HCT116 (cell line): ENCODE measurements around the gene TPMT. TPM values are rescaled to one million over a fixed set of nuclear protein-coding genes. Genes with fewer than 3 reads are reported as not detected.

Source experiments
- ATAC-seq: fragments of 200-7000 bp; cut with Tn5 transposase; 2 replicates; pipeline ENCODE4 v1.9.1; 2020; ENCODE audit warnings: mild to moderate bottlenecking, moderate library complexity
- BruUV-seq: library from RNA; stranded (reverse); fragments of 400-500 nt; replicated peaks from 2 replicates; lab custom pipeline; 2021; lab: Mats Ljungman, UMichigan
- CTCF ChIA-PET: fragments of 300-600 bp; sonication (Branson Sonifier 250); formaldehyde crosslinking; loops from one replicate; lab custom pipeline; 2021; ENCODE audit warnings: antibody characterized with exemption; lab: Charles Lee
- POLR2A ChIA-PET: fragments of 300-600, 350-600 bp; sonication (Branson Sonifier 250); formaldehyde crosslinking; loops from one replicate; lab custom pipeline; 2021; ENCODE audit warnings: antibody characterized with exemption; lab: Charles Lee
- RAD21 ChIA-PET, 2 experiments: fragments of 300-600 bp; sonication (Branson Sonifier 250); formaldehyde crosslinking; loops; one replicate each; lab custom pipeline; 2023; ENCODE audit warnings: low total read pairs in 2 of 2; ENCODE audit not compliant: uncharacterized antibody in 2 of 2, unreplicated experiment in 2 of 2, low non-redundant PET in 1 of 2; lab: Charles Lee
- DNase-seq: peaks from one replicate; pipeline ENCODE4 v3.0.0-alpha.2; 2010; ENCODE audit warnings: low read depth, low spot score
- H2AFZ ChIP-seq: fragments of 200-600 bp; shearing (Covaris generic), sonication (generic); 2 replicates; pipeline ENCODE4 v1.6.1; 2017; ENCODE audit warnings: low read depth, mixed run types, mixed read lengths, antibody characterized with exemption, low read length; ENCODE audit not compliant: poor library complexity, severe bottlenecking
- H3K27ac ChIP-seq: 2 replicates; pipeline ENCODE4 v1.5.1; 2012; ENCODE audit warnings: low read depth, low read length
- H3K27me3 ChIP-seq: fragments of 200-600 bp; sonication (generic); 2 replicates; pipeline ENCODE4 v1.6.1; 2016; ENCODE audit warnings: mixed run types, low read length, mixed read lengths; ENCODE audit not compliant: insufficient read depth
- H3K36me3 ChIP-seq, 2 experiments: fragments of 200-500 bp in 1 of 2; fragments of 200-600 bp in 1 of 2; sonication (Bioruptor generic) in 1 of 2; sonication (generic) in 1 of 2; 2 replicates each; pipeline versions ENCODE4 v1.5.1 to v1.6.1; 2014 to 2016; ENCODE audit warnings: low read length in 2 of 2, inconsistent platforms in 1 of 2, mixed read lengths in 1 of 2, mixed run types in 1 of 2; ENCODE audit not compliant: insufficient read depth in 2 of 2, control insufficient read depth in 1 of 2
- H3K4me1 ChIP-seq, 2 experiments: fragments of 200-600 bp in 1 of 2; sonication (generic) in 1 of 2; 2 replicates each; pipeline versions ENCODE4 v1.5.1 to v1.6.1; 2012 to 2017; ENCODE audit warnings: low read length in 2 of 2, inconsistent platforms in 1 of 2, mild to moderate bottlenecking in 1 of 2, mixed read lengths in 1 of 2, mixed run types in 1 of 2, moderate library complexity in 1 of 2; ENCODE audit not compliant: insufficient read depth in 2 of 2, control insufficient read depth in 1 of 2
- H3K4me2 ChIP-seq: fragments of 200-600 bp; sonication (generic); 2 replicates; pipeline ENCODE4 v1.6.1; 2017; ENCODE audit warnings: mixed run types, low read length, mixed read lengths
- H3K4me3 ChIP-seq, 2 experiments: fragments of 200-600 bp in 1 of 2; sonication (generic) in 1 of 2; replicated peaks in 1 of 2; 2 replicates each; pipeline ENCODE4 v1.5.1; 2011 to 2016; ENCODE audit warnings: low read length in 2 of 2, control low read depth in 1 of 2, low read depth in 1 of 2, mild to moderate bottlenecking in 1 of 2, mixed read lengths in 1 of 2, mixed run types in 1 of 2
- H3K79me2 ChIP-seq: fragments of 200-600 bp; sonication (generic); 2 replicates; pipeline ENCODE4 v1.6.1; 2017; ENCODE audit warnings: mild to moderate bottlenecking, mixed run types, low read length, moderate library complexity, mixed read lengths; ENCODE audit not compliant: insufficient read depth
- H3K9ac ChIP-seq: fragments of 200-600 bp; sonication (generic); 2 replicates; pipeline ENCODE4 v1.6.1; 2016; ENCODE audit warnings: low read length, mixed read lengths
- H3K9me2 ChIP-seq: fragments of 200-600 bp; sonication (generic), shearing (Covaris generic); 2 replicates; pipeline ENCODE4 v1.6.1; 2017; ENCODE audit warnings: mixed run types, mild to moderate bottlenecking, moderate library complexity; ENCODE audit not compliant: insufficient read depth
- H3K9me3 ChIP-seq, 2 experiments: fragments of 200-500 bp in 1 of 2; fragments of 200-600 bp in 1 of 2; sonication (Bioruptor generic) in 1 of 2; sonication (generic) in 1 of 2; 2 replicates each; pipeline ENCODE4 v1.6.1; 2014 to 2017; ENCODE audit warnings: low read length in 2 of 2, mixed read lengths in 2 of 2, inconsistent platforms in 1 of 2, low read depth in 1 of 2, mild to moderate bottlenecking in 1 of 2, mixed run types in 1 of 2, moderate library complexity in 1 of 2; ENCODE audit not compliant: control insufficient read depth in 1 of 2, insufficient read depth in 1 of 2
- H4K20me1 ChIP-seq: fragments of 200-600 bp; sonication (generic), shearing (Covaris generic); 2 replicates; pipeline ENCODE4 v1.6.1; 2017; ENCODE audit warnings: mixed run types, mild to moderate bottlenecking, moderate library complexity; ENCODE audit not compliant: insufficient read depth
- ATF3 ChIP-seq: IDR thresholded peaks from 2 replicates; pipeline ENCODE4 v1.6.1; 2012
- CBX3 ChIP-seq: IDR thresholded peaks from 2 replicates; pipeline ENCODE4 v1.6.1; 2012; ENCODE audit warnings: low read depth
- CEBPB ChIP-seq: IDR thresholded peaks from 2 replicates; pipeline ENCODE4 v1.6.1; 2012; ENCODE audit warnings: low read depth
- EGR1 ChIP-seq: IDR thresholded peaks from 2 replicates; pipeline ENCODE4 v1.6.1; 2012; ENCODE audit warnings: low read depth
- ELF1 ChIP-seq: IDR thresholded peaks from 2 replicates; pipeline ENCODE4 v1.6.1; 2012; ENCODE audit warnings: low read depth, borderline replicate concordance
- EZH2 ChIP-seq: fragments of 200-600 bp; sonication (generic); IDR thresholded peaks from 2 replicates; pipeline ENCODE4 v1.6.1; 2017; ENCODE audit warnings: antibody characterized with exemption, mixed run types
- EZH2phosphoT487 ChIP-seq: fragments of 200-600 bp; IDR thresholded peaks from 2 replicates; pipeline ENCODE4 v1.6.1; 2018; ENCODE audit warnings: antibody characterized with exemption, borderline replicate concordance
- FOSL1 ChIP-seq: IDR thresholded peaks from 2 replicates; pipeline ENCODE4 v1.6.1; 2012; ENCODE audit warnings: low read depth
- JUND ChIP-seq: IDR thresholded peaks from 2 replicates; pipeline ENCODE4 v1.6.1; 2012
- POLR2A ChIP-seq: IDR thresholded peaks from 2 replicates; pipeline ENCODE4 v1.7.0; 2011; ENCODE audit warnings: borderline replicate concordance; ENCODE audit not compliant: insufficient read depth, insufficient read length; ENCODE audit errors: extremely low read depth
- POLR2AphosphoS5 ChIP-seq: IDR thresholded peaks from 2 replicates; pipeline ENCODE4 v1.6.1; 2011; ENCODE audit warnings: mild to moderate bottlenecking, low read depth, low read length, moderate library complexity
- RAD21 ChIP-seq: IDR thresholded peaks from 2 replicates; pipeline ENCODE4 v1.6.1; 2012; ENCODE audit warnings: low read depth, mild to moderate bottlenecking
- REST ChIP-seq: IDR thresholded peaks from 2 replicates; pipeline ENCODE4 v1.6.1; 2012; ENCODE audit warnings: low read depth
- SIN3A ChIP-seq: IDR thresholded peaks from 2 replicates; pipeline ENCODE4 v1.6.1; 2012; ENCODE audit warnings: low read depth
- SP1 ChIP-seq: IDR thresholded peaks from 2 replicates; pipeline ENCODE4 v1.6.1; 2012; ENCODE audit warnings: low read depth
- SRF ChIP-seq: IDR thresholded peaks from 2 replicates; pipeline ENCODE4 v1.6.1; 2012; ENCODE audit warnings: low read depth
- TCF7L2 ChIP-seq: IDR thresholded peaks from 2 replicates; pipeline ENCODE4 v1.7.0; 2011; ENCODE audit warnings: borderline replicate concordance, inconsistent platforms; ENCODE audit not compliant: insufficient read depth, insufficient read length; ENCODE audit errors: extremely low read depth
- YY1 ChIP-seq: IDR thresholded peaks from 2 replicates; pipeline ENCODE4 v1.6.1; 2011; ENCODE audit warnings: low read length, low read depth, moderate library complexity, mild to moderate bottlenecking; ENCODE audit not compliant: insufficient replicate concordance; ENCODE audit errors: extremely low read depth
- ZBTB33 ChIP-seq: IDR thresholded peaks from 2 replicates; pipeline ENCODE4 v1.6.1; 2011; ENCODE audit warnings: mild to moderate bottlenecking, low read length, moderate library complexity; ENCODE audit not compliant: insufficient replicate concordance; ENCODE audit errors: extremely low read depth
- ZFX ChIP-seq: fragments of 450-650 bp; IDR thresholded peaks from 2 replicates; pipeline ENCODE4 v1.6.1; 2017
- ZNF274 ChIP-seq: fragments of 200-500 bp; sonication (Bioruptor generic); IDR thresholded peaks from 2 replicates; pipeline ENCODE4 v1.6.1; 2014; ENCODE audit warnings: mild to moderate bottlenecking, low read depth, low read length, inconsistent platforms
- intact Hi-C: fragments of 100-400 bp; cut with micrococcal nuclease; formaldehyde crosslinking; loops from 2 replicates; pipeline ENCODE4 v1.10.0; 2022
- total RNA-seq: library from RNA; stranded (reverse); gene quantifications from one replicate; pipeline ENCODE4 v1.2.1, GENCODE V29; 2021; ENCODE audit not compliant: unreplicated experiment
- TF ChIP-seq, protein P1 (sequence below): IDR thresholded peaks from 2 replicates; pipeline ENCODE4 v1.6.1; 2012

The TPMT gene
- total RNA-seq, 1 experiment from 2014 or later = 10.1 TPM

DNA sequence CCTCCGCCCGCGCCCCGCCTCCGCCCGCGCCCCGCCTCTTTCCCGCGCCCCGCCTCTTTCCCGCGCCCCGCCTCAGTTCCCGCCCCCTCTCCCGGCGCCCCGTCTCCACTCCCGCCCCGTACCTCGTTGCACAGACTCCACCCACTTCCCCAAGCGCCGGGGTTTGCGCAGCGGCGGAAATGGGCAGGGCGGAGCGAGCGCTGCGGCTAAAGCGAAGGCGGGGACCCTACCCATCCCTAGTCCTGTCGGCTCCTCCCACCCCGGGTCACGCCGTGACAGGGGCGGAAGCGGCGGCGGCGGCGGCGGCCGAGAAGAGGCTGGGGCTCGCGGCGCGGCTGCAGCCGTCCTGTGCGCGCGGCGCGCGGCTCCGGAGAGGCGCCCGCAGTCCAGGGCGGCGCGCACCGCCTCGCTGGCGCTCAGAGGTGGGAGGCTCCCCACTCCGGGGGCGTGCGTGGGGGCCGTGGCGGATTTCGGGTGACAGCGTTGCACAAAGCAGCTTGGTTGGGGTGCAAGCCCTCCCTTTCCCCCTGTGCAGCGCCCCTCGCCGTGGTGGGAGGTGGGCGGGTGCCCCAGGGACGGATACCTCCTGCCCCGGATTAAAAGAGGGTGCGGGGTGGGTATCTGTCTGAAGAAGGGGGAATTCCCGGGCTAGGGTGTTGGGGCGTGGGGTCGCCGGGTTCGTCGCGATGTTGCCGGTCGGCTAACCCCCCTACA is 430 bp upstream of the TPMT start, which contains the start of gene KDM1B:
TSS of gene KDM1B (plus strand) at position 273 of the 714 bp plus-strand sequence. CDS start 4,474 bp downstream, outside the sequence.
- no TSS peak for BruUV-seq
- intact Hi-C loops = loop anchor here (2.0 kb wide), 1 partner anchor 291 kb away; no protein-coding TSS in a partner anchor
- H3K4me2 ChIP-seq = peak within 1 kb of the TSS; percentile 92
- TF ChIP-seq EZH2phosphoT487 (no peak), RAD21 (no peak), ATF3 (no peak), ZFX (no peak), POLR2A (no peak), REST (no peak), POLR2AphosphoS5 (peak; percentile 45; the same call in 1 of the 2 replicates), ZBTB33 (no peak), TCF7L2 (no peak), ZNF274 (no peak), JUND (no peak), CBX3 (no peak), SP1 (peak; percentile 66), EZH2 (no peak), FOSL1 (no peak), SIN3A (peak; percentile 13; the same call in 1 of the 2 replicates), CEBPB (no peak), ELF1 (no peak), EGR1 (peak; percentile 53; the same call in 1 of the 2 replicates), SRF (no peak), YY1 (no peak)
- TF ChIP-seq, protein P1, sequence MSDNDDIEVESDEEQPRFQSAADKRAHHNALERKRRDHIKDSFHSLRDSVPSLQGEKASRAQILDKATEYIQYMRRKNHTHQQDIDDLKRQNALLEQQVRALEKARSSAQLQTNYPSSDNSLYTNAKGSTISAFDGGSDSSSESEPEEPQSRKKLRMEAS = peak; percentile 62

More for the DNA sequence above, 430 bp upstream of the TPMT start, which contains the start of gene KDM1B:
- CTCF ChIA-PET = no interaction called here
- H3K9ac ChIP-seq = peak within 1 kb of the TSS; percentile 80
- H3K27me3 ChIP-seq = no peaks in the 10 kb centered on the region
- H3K27ac ChIP-seq = peak within 1 kb of the TSS; percentile 69
- peaks cover 7% of the 10 kb centered on the region in 2 experiments; a peak in 3 of 4 replicates for H3K4me1 ChIP-seq
- peak within 1 kb of the TSS; percentile 38 for H2AFZ ChIP-seq
- RAD21 ChIA-PET = no interaction called here
- H3K9me3 ChIP-seq = no peaks in the 10 kb centered on the region
- POLR2A ChIA-PET = no interaction called here
- peaks cover 0 to 4% of the 10 kb centered on the region in 2 experiments; a peak in 1 of 4 replicates for H3K36me3 ChIP-seq
- ATAC-seq (peak; percentile 95), DNase-seq (peak; percentile 94)
- H4K20me1 ChIP-seq = no peaks in the 10 kb centered on the region
- H3K4me3 ChIP-seq = peak within 1 kb of the TSS; percentile 86 to 90
- H3K9me2 ChIP-seq = no peaks in the 10 kb centered on the region
- no peaks in the 10 kb centered on the region for H3K79me2 ChIP-seq
